Hepatocyte (in vitro differentiated cells): ENCODE results near the gene SPSB2. TPM values are rescaled to one million over a fixed set of nuclear protein-coding genes. Genes with fewer than 3 reads are reported as not detected.

ENCODE experiments used
- DNase-seq: peaks from one replicate; pipeline ENCODE4 v3.0.0-alpha.2; 2016; ENCODE audit warnings: low spot score
- H2AFZ ChIP-seq: fragments of 200-600 bp; sonication (generic); 2 replicates; pipeline ENCODE4 v1.6.0; 2016; ENCODE audit warnings: antibody characterized with exemption, mild to moderate bottlenecking
- H3K27ac ChIP-seq: fragments of 200-600 bp; sonication (generic); 2 replicates; pipeline ENCODE4 v1.5.1; 2016; ENCODE audit warnings: mild to moderate bottlenecking
- H3K27me3 ChIP-seq: fragments of 200-600 bp; sonication (generic); 2 replicates; pipeline ENCODE4 v1.6.1; 2016
- H3K36me3 ChIP-seq: fragments of 200-600 bp; sonication (generic); replicated peaks from 2 replicates; pipeline ENCODE4 v1.5.1; 2016; ENCODE audit warnings: low read depth; ENCODE audit not compliant: insufficient read depth
- H3K4me1 ChIP-seq: fragments of 200-600 bp; sonication (generic); 2 replicates; pipeline ENCODE4 v1.5.1; 2016; ENCODE audit warnings: mild to moderate bottlenecking, moderate library complexity; ENCODE audit not compliant: insufficient read depth
- H3K4me2 ChIP-seq: fragments of 200-600 bp; sonication (generic); 2 replicates; pipeline ENCODE4 v1.6.0; 2016
- H3K4me3 ChIP-seq: fragments of 200-600 bp; sonication (generic); 2 replicates; pipeline ENCODE4 v1.5.1; 2016; ENCODE audit warnings: mild to moderate bottlenecking
- H3K79me2 ChIP-seq: fragments of 200-600 bp; sonication (generic); 2 replicates; pipeline ENCODE4 v1.6.0; 2017; ENCODE audit warnings: mild to moderate bottlenecking
- H3K9me2 ChIP-seq: fragments of 200-600 bp; sonication (generic); replicated peaks from 2 replicates; pipeline ENCODE4 v1.6.0; 2017; ENCODE audit warnings: mild to moderate bottlenecking; ENCODE audit not compliant: insufficient read depth
- H3K9me3 ChIP-seq: fragments of 200-600 bp; sonication (generic); 2 replicates; pipeline ENCODE4 v1.5.1; 2016; ENCODE audit warnings: low read depth, mild to moderate bottlenecking
- H4K20me1 ChIP-seq: fragments of 200-600 bp; sonication (generic); 2 replicates; pipeline ENCODE4 v1.6.0; 2016; ENCODE audit warnings: mild to moderate bottlenecking; ENCODE audit not compliant: insufficient read depth, poor library complexity, severe bottlenecking
- EZH2 ChIP-seq: fragments of 200-600 bp; sonication (generic); IDR thresholded peaks from 2 replicates; pipeline ENCODE4 v1.6.1; 2016; ENCODE audit warnings: antibody characterized with exemption, mild to moderate bottlenecking, borderline replicate concordance
- EZH2phosphoT487 ChIP-seq: fragments of 200-600 bp; sonication (generic); IDR thresholded peaks from one replicate; pipeline ENCODE4 v1.6.1; 2018; ENCODE audit warnings: antibody characterized with exemption, mild to moderate bottlenecking, low read depth, moderate library complexity; ENCODE audit not compliant: unreplicated experiment, severe bottlenecking
- whole genome bisulfite sequencing: methylation state at CpG from one replicate; pipeline ENCODE4 v1.1.6; 2016; ENCODE audit warnings: low lambda C conversion rate; ENCODE audit errors: missing lambda C conversion rate; 5-methylcytosine and 5-hydroxymethylcytosine counted together
- polyA plus RNA-seq: library from polyadenylated mRNA; unstranded; fragments of >200 nt; fragmentation: Nextera tagmentation; extraction: Ambion mirVana; gene quantifications from 2 replicates; pipeline ENCODE4 v1.2.1, GENCODE V29; 2016
- total RNA-seq: library from RNA; depleted of rRNA; stranded (reverse); fragments of >200 nt; gene quantifications from 2 replicates; pipeline ENCODE4 v1.2.3, GENCODE V29; 2014
- TF ChIP-seq, protein P1 (sequence below): fragments of 200-600 bp; sonication (generic); IDR thresholded peaks from 2 replicates; pipeline ENCODE4 v1.5.1; 2016; ENCODE audit warnings: antibody characterized with exemption, mild to moderate bottlenecking; ENCODE audit not compliant: poor library complexity

Gene SPSB2
- total and polyA plus RNA-seq, 2 experiments from 2014 or later: 11.0 to 14.1 TPM

DNA sequence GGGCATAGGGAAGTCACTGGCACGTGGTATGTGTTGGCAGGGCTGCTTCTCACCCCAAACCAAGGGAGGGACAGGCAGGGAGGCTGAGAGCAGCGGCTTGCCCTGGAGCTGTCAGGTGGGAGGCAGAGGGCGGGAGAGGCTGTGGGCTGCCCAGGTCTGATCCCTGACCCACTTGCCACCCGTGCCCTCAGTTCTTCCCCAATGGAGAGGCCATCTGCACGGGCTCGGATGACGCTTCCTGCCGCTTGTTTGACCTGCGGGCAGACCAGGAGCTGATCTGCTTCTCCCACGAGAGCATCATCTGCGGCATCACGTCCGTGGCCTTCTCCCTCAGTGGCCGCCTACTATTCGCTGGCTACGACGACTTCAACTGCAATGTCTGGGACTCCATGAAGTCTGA lies 27.7 kb downstream of the SPSB2 start:
- H3K27ac ChIP-seq: no peak overlapping the region
- H3K4me1 ChIP-seq: peaks cover 2% of the 10 kb centered on the region
- H3K79me2 ChIP-seq: no peaks in the 10 kb centered on the region
- H3K9me2 ChIP-seq: no peaks in the 10 kb centered on the region
- no peak overlapping the region for H2AFZ ChIP-seq
- no peak overlapping the region for H3K4me2 ChIP-seq
- H3K9me3 ChIP-seq: no peaks in the 10 kb centered on the region
- no peaks in the 10 kb centered on the region for H3K36me3 ChIP-seq
- over 99% methylated on average over 12 of the region's 17 CpGs for WGBS
- no peaks in the 10 kb centered on the region for H3K27me3 ChIP-seq
- no peaks in the 10 kb centered on the region for H4K20me1 ChIP-seq
- DNase-seq: no peak
- TF ChIP-seq, protein P1, sequence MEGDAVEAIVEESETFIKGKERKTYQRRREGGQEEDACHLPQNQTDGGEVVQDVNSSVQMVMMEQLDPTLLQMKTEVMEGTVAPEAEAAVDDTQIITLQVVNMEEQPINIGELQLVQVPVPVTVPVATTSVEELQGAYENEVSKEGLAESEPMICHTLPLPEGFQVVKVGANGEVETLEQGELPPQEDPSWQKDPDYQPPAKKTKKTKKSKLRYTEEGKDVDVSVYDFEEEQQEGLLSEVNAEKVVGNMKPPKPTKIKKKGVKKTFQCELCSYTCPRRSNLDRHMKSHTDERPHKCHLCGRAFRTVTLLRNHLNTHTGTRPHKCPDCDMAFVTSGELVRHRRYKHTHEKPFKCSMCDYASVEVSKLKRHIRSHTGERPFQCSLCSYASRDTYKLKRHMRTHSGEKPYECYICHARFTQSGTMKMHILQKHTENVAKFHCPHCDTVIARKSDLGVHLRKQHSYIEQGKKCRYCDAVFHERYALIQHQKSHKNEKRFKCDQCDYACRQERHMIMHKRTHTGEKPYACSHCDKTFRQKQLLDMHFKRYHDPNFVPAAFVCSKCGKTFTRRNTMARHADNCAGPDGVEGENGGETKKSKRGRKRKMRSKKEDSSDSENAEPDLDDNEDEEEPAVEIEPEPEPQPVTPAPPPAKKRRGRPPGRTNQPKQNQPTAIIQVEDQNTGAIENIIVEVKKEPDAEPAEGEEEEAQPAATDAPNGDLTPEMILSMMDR: no peak
- no peak for TF ChIP-seq EZH2phosphoT487
- TF ChIP-seq EZH2: no peak
- no peak overlapping the region for H3K4me3 ChIP-seq

DNA sequence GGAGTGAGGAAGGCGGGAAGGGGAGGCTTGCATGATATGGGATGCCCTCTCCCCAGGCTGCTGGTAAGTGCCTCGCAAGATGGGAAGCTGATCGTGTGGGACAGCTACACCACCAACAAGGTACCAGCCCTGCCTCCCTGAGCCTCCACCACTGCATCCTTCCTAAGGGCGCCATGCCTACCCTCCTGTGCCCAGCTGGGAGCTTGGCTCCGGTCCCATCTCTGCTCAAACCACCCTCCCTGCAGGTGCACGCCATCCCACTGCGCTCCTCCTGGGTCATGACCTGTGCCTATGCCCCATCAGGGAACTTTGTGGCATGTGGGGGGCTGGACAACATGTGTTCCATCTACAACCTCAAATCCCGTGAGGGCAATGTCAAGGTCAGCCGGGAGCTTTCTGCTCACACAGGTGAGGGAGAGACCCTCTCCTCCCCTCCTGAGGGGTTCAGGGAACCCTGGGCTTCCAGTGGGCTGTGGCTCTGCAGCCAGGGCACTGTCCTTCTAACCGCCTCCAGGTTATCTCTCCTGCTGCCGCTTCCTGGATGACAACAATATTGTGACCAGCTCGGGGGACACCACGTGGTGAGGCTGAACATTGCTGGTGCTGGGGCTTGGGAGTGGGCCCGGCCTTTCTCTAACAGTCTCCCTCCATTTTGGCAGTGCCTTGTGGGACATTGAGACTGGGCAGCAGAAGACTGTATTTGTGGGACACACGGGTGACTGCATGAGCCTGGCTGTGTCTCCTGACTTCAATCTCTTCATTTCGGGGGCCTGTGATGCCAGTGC lies 29.8 kb downstream of the SPSB2 start:
- no peaks in the 10 kb centered on the region for H3K4me1 ChIP-seq
- WGBS: 74% methylated on average over 16 of the region's 16 CpGs

DNA sequence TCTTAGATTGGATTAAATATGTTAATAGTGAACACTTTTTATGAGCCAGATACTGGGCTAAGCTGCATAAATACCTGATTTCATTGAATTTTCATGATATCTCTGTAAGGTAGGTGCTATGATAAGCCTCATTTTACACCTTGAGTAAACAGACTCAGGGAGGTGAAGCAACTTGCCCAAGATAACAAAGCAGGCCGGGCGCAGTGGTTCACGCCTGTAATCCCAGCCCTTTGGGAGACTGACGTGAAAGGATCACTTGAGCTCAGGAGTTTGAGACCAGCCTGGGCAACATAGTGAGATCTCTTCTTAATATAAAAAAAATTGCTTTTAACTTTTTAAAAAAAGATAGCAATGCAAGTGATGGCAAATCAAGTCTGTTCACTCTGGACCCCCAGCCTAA lies 31.0 kb downstream of the SPSB2 start:
- H3K4me3 ChIP-seq: no peak overlapping the region
- H3K4me2 ChIP-seq: no peak overlapping the region
- H3K9me3 ChIP-seq: no peaks in the 10 kb centered on the region
- no peaks in the 10 kb centered on the region for H4K20me1 ChIP-seq
- no peaks in the 10 kb centered on the region for H3K4me1 ChIP-seq
- no peak overlapping the region for H2AFZ ChIP-seq
- H3K9me2 ChIP-seq: no peaks in the 10 kb centered on the region
- H3K36me3 ChIP-seq: no peaks in the 10 kb centered on the region
- DNase-seq: no peak
- no peaks in the 10 kb centered on the region for H3K79me2 ChIP-seq
- TF ChIP-seq, protein P1: no peak
- TF ChIP-seq EZH2 (no peak), EZH2phosphoT487 (no peak)
- no peak overlapping the region for H3K27ac ChIP-seq
- no peaks in the 10 kb centered on the region for H3K27me3 ChIP-seq
- WGBS: 56% methylated on average over 4 of the region's 4 CpGs

More for the DNA sequence above, 29.8 kb downstream of the SPSB2 start:
- TF ChIP-seq EZH2phosphoT487 (no peak), EZH2 (no peak)
- TF ChIP-seq, protein P1: no peak
- Histone ChIP-seq H3K4me2 (no peak overlapping the region), H4K20me1 (no peaks in the 10 kb centered on the region), H3K36me3 (no peaks in the 10 kb centered on the region), H3K9me3 (no peaks in the 10 kb centered on the region), H3K27ac (no peak overlapping the region), H2AFZ (no peak overlapping the region), H3K27me3 (no peaks in the 10 kb centered on the region), H3K4me3 (no peak overlapping the region), H3K79me2 (no peaks in the 10 kb centered on the region), H3K9me2 (no peaks in the 10 kb centered on the region)
- no peak for DNase-seq
